Body of pancreas (tissue), 4 donors: ENCODE data around the gene CLIC3.

Experiments used
- CTCF ChIP-seq, 7 experiments: fragments of 450-650 bp in 4 of 7; fragments of 200-600 bp in 3 of 7; sonication (generic) in 3 of 7; IDR thresholded peaks; one replicate each; pipeline ENCODE4 v1.5.1; 2016 to 2019; ENCODE audit warnings: antibody characterized with exemption in 7 of 7
- POLR2A ChIP-seq, 3 donors: fragments of 450-650 bp; IDR thresholded peaks; one replicate each; pipeline ENCODE4 v1.6.1; 2016; ENCODE audit warnings: antibody characterized with exemption in 3 of 3, mild to moderate bottlenecking in 2 of 3

- TF ChIP-seq CTCF (IDR thresholded peaks at IDR 0.05), result peak in 4 of 7 experiments; percentile 29 to 63 (median 44)
- peak; percentile 68 to 81 (median 80) for TF ChIP-seq POLR2A (IDR thresholded peaks at IDR 0.05)
Observed at GRCh38 chr9:136949817-136950655, 46.3 kb downstream of the CLIC3 start.
